Right atrium auricular region (tissue), 2 donors: ENCODE data around the gene SERINC5. TPM values are rescaled to one million over a fixed set of nuclear protein-coding genes. Genes with fewer than 3 reads are reported as not detected.
A peak's percentile ranks its signal among the peaks of the same experiment; 100 is the strongest.

Experiments used
- DNase-seq: peaks from one replicate; pipeline ENCODE4 v3.0.0-alpha.2; 2019; ENCODE audit warnings: low spot score
- H3K27ac ChIP-seq, 2 donors: fragments of 200-600 bp; sonication (generic); 1 replicate in 1 of 2; 2 replicates in 1 of 2; pipeline ENCODE4 v1.5.1; 2016 to 2019
- H3K27me3 ChIP-seq, 2 donors: fragments of 200-600 bp; sonication (generic); one replicate each; pipeline versions ENCODE4 v1.5.1 to v1.6.0; 2017 to 2019
- H3K36me3 ChIP-seq: fragments of 200-600 bp; sonication (generic); one replicate; pipeline ENCODE4 v1.5.1; 2016
- H3K4me1 ChIP-seq, 2 donors: fragments of 200-600 bp; sonication (generic); one replicate each; pipeline versions ENCODE4 v1.5.1 to v1.6.0; 2017 to 2019
- H3K4me3 ChIP-seq, 2 donors: fragments of 200-600 bp; sonication (generic); 1 replicate in 1 of 2; 2 replicates in 1 of 2; pipeline ENCODE4 v1.5.1; 2017 to 2019; ENCODE audit warnings: mild to moderate bottlenecking in 1 of 2, moderate library complexity in 1 of 2
- H3K9me3 ChIP-seq, 2 donors: fragments of 200-600 bp; sonication (generic); one replicate each; pipeline ENCODE4 v1.5.1; 2019
- CTCF ChIP-seq, 2 donors: fragments of 200-600 bp; sonication (generic); IDR thresholded peaks; one replicate each; pipeline ENCODE4 v1.5.1; 2019; ENCODE audit warnings: antibody characterized with exemption in 2 of 2
- total RNA-seq, 2 donors: library from RNA; depleted of rRNA; stranded (reverse); fragments of >200 nt; gene quantifications; one replicate each; pipeline ENCODE4 v1.1.0, GENCODE V29; 2016

Gene SERINC5
- total RNA-seq, 2 donors from 2014 or later, result 9.2 to 11.0 TPM

DNA sequence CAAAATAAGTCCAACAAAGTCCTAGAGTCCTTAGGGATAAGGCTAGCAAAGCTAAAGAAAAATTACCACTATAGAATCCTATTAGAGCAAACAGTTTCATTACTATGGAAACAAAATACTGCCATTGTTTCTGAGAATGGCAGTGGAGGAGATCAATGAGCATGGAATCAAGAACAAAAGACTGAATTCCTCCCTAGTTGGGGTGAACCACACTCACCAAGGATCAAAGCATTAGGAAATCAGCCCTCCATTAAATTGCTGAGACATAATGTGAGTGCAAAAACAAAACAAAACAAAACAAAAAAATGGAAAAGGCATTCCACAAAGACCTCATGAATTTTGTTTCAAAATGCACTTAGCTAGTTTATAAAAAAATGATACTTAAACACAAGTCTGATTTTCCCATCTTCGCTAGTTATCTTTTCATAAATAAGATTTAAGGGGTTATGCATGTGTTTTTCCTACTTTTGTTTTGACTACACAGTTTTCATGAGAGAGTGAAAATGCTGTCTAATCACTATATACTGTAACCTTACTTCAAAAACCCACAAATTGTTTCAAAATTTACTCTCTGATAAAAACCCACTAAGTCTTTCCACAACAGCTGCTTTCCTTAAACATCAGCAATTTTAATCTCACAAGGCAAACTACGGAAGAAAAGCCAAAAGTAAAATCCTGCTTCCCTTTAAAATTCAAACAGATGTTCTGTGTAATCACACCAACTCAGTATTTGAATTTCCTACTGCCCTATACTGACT is 9.7 kb downstream of the SERINC5 start:
- Histone ChIP-seq H3K27me3 (no peaks in the 10 kb centered on the region), H3K4me3 (no peak overlapping the region), H3K27ac (peak overlapping the region; percentile 6 to 57), H3K4me1 (peaks cover 0 to 22% of the 10 kb centered on the region in 2 donors), H3K9me3 (peaks cover 0 to 7% of the 10 kb centered on the region in 2 donors), H3K36me3 (no peaks in the 10 kb centered on the region)
- DNase-seq, result no peak
- TF ChIP-seq CTCF (IDR thresholded peaks at IDR 0.05), result no peak

GRCh38 chr5:80243567-80243966 is 12.3 kb downstream of the SERINC5 start:
- Histone ChIP-seq H3K9me3 (peaks cover 0 to 7% of the 10 kb centered on the region in 2 donors), H3K4me3 (no peak overlapping the region), H3K27ac (no peak overlapping the region), H3K27me3 (no peaks in the 10 kb centered on the region), H3K4me1 (peaks cover 0 to 44% of the 10 kb centered on the region in 2 donors), H3K36me3 (no peaks in the 10 kb centered on the region)
- TF ChIP-seq CTCF (IDR thresholded peaks at IDR 0.05), result no peak
- no peak for DNase-seq

GRCh38 chr5:80242849-80243248 is 13.0 kb downstream of the SERINC5 start:
- no peak for TF ChIP-seq CTCF (IDR thresholded peaks at IDR 0.05)
- H3K27me3 ChIP-seq, result no peaks in the 10 kb centered on the region
- H3K4me1 ChIP-seq, result peaks cover 0 to 42% of the 10 kb centered on the region in 2 donors
- DNase-seq, result no peak
- peaks cover 0 to 7% of the 10 kb centered on the region in 2 donors for H3K9me3 ChIP-seq
- H3K36me3 ChIP-seq, result no peaks in the 10 kb centered on the region
- no peak overlapping the region for H3K4me3 ChIP-seq
- no peak overlapping the region for H3K27ac ChIP-seq

- Histone ChIP-seq H3K36me3 (no peaks in the 10 kb centered on the region), H3K4me1 (peaks cover 0 to 28% of the 10 kb centered on the region in 2 donors), H3K27me3 (no peaks in the 10 kb centered on the region), H3K4me3 (no peak overlapping the region), H3K9me3 (peaks cover 0 to 7% of the 10 kb centered on the region in 2 donors), H3K27ac (no peak overlapping the region)
- DNase-seq, result no peak
- TF ChIP-seq CTCF (IDR thresholded peaks at IDR 0.05), result no peak
Observed at GRCh38 chr5:80240368-80240986, 15.4 kb downstream of the SERINC5 start.

DNA sequence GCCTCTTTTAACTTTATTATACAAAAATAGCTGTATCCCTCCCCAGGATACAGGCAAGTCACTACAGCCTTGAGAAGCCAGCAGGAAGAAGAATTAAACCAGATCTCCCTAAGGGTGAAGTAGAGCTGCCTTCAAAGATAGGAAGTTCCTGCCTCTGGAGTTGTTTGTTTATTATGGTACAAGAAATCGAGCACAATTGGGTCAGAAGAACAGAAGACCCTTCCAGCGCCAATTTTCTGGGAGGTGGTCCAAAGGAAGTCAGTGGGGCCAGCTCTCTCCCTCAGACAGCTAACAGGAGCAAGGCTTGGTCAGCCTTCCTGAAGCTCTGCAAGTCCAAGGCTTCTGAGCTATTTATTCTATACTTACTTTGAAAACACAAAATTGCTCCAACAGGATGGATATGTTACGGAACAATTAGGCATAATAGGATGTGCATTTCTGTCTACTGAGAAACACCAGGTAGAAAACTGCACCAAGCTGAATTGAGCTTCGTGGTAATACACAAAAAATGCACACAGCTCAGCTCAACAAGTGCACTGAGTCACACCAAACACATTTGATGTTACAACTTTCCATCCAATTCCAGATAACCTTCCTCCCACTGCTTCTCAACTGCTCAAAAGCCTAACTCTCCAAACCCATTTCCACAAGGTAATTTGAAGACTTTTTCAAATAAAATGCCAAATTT is 16.0 kb downstream of the SERINC5 start:
- Histone ChIP-seq H3K9me3 (peaks cover 0 to 7% of the 10 kb centered on the region in 2 donors), H3K27ac (peak overlapping the region in 1 of 2 donors; percentile 45), H3K36me3 (no peaks in the 10 kb centered on the region), H3K4me3 (no peak overlapping the region), H3K27me3 (no peaks in the 10 kb centered on the region), H3K4me1 (peaks cover 0 to 28% of the 10 kb centered on the region in 2 donors)
- no peak for DNase-seq
- no peak for TF ChIP-seq CTCF (IDR thresholded peaks at IDR 0.05)
